22Rv1 (cell line): ENCODE data around the gene TENM4.

Experiments used
- H3K27ac ChIP-seq: fragments of 450-650 bp; 2 replicates; pipeline ENCODE4 v1.5.1; 2017
- CTCF ChIP-seq: fragments of 450-650 bp; IDR thresholded peaks from 2 replicates; pipeline ENCODE4 v1.5.1; 2017; ENCODE audit warnings: mild to moderate bottlenecking
- ZFX ChIP-seq: fragments of 450-650 bp; IDR thresholded peaks from 2 replicates; pipeline ENCODE4 v1.6.1; 2017; ENCODE audit warnings: antibody characterized with exemption, borderline replicate concordance

Gene TENM4

DNA sequence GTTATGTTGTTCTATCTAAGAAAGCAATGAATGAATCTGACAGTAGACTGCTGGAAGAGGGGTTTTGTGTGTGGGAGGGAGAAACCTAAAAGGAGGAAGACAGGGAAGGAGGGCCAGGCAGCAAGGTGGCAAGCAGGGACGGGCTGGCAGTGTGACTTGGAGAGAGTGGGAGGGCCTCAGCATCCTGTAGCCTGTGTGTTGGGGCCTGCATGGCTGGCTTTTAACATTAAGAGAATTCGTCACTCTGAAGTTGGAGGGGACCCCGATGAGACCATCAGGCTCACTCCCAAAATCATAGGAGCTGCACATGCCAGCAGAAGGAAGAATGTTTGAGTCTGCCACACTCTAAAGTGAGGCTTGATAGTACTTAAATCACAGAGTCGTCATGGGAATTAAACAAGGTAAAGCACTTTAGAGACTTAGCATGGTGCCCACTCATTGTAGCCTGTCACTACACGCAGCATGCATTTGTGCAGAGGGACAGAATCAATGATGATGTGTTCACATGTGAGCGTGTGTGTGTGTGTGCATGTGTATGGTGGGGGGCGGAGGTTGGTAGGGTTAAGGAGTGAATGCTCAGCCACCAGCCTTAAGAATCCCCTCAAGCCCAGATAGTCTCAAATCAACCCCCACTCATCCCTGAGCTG, 199.5 kb downstream of the TENM4 start:
- no peak overlapping the region for H3K27ac ChIP-seq
- no peak for TF ChIP-seq ZFX

GRCh38 chr11:79237703-79238102, 203.1 kb downstream of the TENM4 start:
- H3K27ac ChIP-seq = no peak overlapping the region
- TF ChIP-seq ZFX (no peak), CTCF (no peak)

- H3K27ac ChIP-seq = no peak overlapping the region
- TF ChIP-seq ZFX = no peak
- TF ChIP-seq CTCF = no peak
These were observed 203.7 kb downstream of the TENM4 start for GRCh38 chr11:79237091-79237490.

DNA sequence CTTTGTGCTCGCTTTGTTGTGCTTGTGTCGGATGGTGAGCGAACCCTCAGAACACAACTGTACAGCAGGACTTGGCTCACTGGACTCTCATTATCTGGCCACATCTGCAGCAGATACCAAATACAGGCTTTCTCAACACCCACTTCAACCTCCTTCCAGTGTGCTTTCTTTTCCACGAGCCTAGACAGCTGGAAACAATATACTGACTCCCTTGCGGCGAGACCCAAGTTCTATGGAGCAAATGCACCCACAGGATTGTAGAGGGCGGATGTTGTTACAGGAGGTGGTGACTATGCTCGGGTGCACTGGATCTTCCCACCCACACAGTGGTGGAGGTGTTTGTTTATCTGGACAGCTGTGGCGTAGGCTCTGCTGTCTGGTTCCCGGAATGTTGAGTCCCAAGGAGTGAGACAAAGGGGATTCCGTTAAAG, 204.3 kb downstream of the TENM4 start:
- TF ChIP-seq ZFX (no peak), CTCF (no peak)
- H3K27ac ChIP-seq = no peak overlapping the region

GRCh38 chr11:79235696-79236095, 205.1 kb downstream of the TENM4 start:
- no peak for TF ChIP-seq CTCF
- TF ChIP-seq ZFX = no peak
- no peak overlapping the region for H3K27ac ChIP-seq

GRCh38 chr11:79232346-79232745, 208.5 kb downstream of the TENM4 start:
- no peak for TF ChIP-seq CTCF
- no peak for TF ChIP-seq ZFX
- H3K27ac ChIP-seq = no peak overlapping the region

DNA sequence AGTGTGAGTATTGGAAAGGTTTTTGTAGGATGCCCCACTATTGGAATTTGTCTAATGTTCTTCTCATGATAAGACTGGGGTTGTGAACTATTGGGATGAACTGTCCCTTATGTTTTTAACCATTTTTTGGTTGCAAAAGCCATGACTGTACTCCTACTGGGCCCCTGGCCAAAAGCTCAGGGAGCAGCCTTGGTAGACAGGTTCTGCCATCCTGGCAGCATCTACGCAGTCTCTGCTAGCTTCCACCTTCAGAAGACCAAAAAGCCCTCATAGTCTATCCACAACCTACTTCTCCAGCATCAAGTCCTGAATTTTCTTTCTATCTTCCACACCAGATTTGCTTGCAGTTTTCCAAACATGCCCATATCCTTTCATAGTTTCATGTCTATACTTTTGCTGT, 211.8 kb downstream of the TENM4 start:
- H3K27ac ChIP-seq = no peak overlapping the region
- TF ChIP-seq CTCF = no peak
- TF ChIP-seq ZFX = no peak
